Adrenal gland (tissue), 12 donors: Measurements from ENCODE around the gene LCMT1. TPM values are rescaled to one million over a fixed set of nuclear protein-coding genes. Genes with fewer than 3 reads are reported as not detected.

Experiments used
- DNase-seq, 7 donors: peaks; one replicate each; pipeline ENCODE4 v3.0.0-alpha.2; 2019 to 2020
- H3K27ac ChIP-seq, 5 donors: fragments of 200-600 bp; sonication (generic) in 4 of 5; 1 replicate in 3 of 5; 2 replicates in 2 of 5; pipeline versions ENCODE4 v1.5.1 to v1.8.0; 2016 to 2020; ENCODE audit warnings: mild to moderate bottlenecking in 1 of 5
- H3K27me3 ChIP-seq: fragments of 200-600 bp; 2 replicates; pipeline ENCODE4 v1.8.0; 2021
- H3K36me3 ChIP-seq, 2 donors: fragments of 200-600 bp; replicated peaks in 1 of 2; 1 replicate in 1 of 2; 2 replicates in 1 of 2; pipeline versions ENCODE4 v1.5.1 to v1.8.0; 2018 to 2022
- H3K4me1 ChIP-seq, 2 donors: fragments of 200-600 bp; replicated peaks in 1 of 2; 1 replicate in 1 of 2; 2 replicates in 1 of 2; pipeline versions ENCODE4 v1.5.1 to v1.8.0; 2018 to 2021
- H3K4me3 ChIP-seq, 4 donors: fragments of 200-600 bp; sonication (generic) in 3 of 4; one replicate each; pipeline ENCODE4 v1.5.1; 2016 to 2018
- H3K9me3 ChIP-seq, 3 donors: fragments of 200-600 bp; sonication (generic) in 1 of 3; replicated peaks in 1 of 3; 1 replicate in 2 of 3; 2 replicates in 1 of 3; pipeline versions ENCODE4 v1.5.1 to v1.8.0; 2016 to 2021
- POLR2A ChIP-seq, 2 donors: fragments of 450-650 bp; IDR thresholded peaks; one replicate each; pipeline ENCODE4 v1.6.1; 2017; ENCODE audit warnings: antibody characterized with exemption in 2 of 2, mild to moderate bottlenecking in 2 of 2, moderate library complexity in 1 of 2
- WGBS, 4 donors: extraction: QIAGEN DNeasy Blood & Tissue Kit in 2 of 4; methylation state at CpG; one replicate each; pipeline versions ENCODE4 v1.1.5 to v1.1.7; 2013 to 2017; 5-methylcytosine and 5-hydroxymethylcytosine counted together
- intact Hi-C, 2 donors: fragments of 100-400 bp; cut with DNase I; formaldehyde crosslinking; loops; one replicate each; pipeline versions ENCODE4 v1.14.1 to v1.15.0; 2022 to 2023
- polyA plus RNA-seq, 3 donors: library from polyadenylated mRNA; stranded (reverse); fragments of 200-250 nt in 2 of 3; fragments of 350-450 nt in 1 of 3; fragmentation: Illumina TruSeq in 1 of 3; extraction: RNeasy Lipid Tissue Mini Kit (QIAGEN cat#74804) in 1 of 3; gene quantifications; one replicate each; pipeline ENCODE4 v1.2.3, GENCODE V29; 2013 to 2014
- total RNA-seq, 9 donors: library from RNA; depleted of rRNA in 4 of 9; stranded (reverse); fragments of >200 nt in 4 of 9; fragments of 120-200 nt in 1 of 9; fragmentation: NEBNext Ultra II Directional in 1 of 9; extraction: Animal tissue kit (Norgen Biotek cat#: 25700) in 1 of 9; gene quantifications; one replicate each; pipeline versions ENCODE4 v1.1.0 to v1.2.4, GENCODE V29; 2013 to 2023
- TF ChIP-seq, protein P1 (sequence below), 6 experiments: fragments of 450-650 bp in 4 of 6; fragments of 200-600 bp in 2 of 6; sonication (generic) in 1 of 6; IDR thresholded peaks; 1 replicate in 5 of 6; 2 replicates in 1 of 6; pipeline versions ENCODE4 v1.5.1 to v1.8.0; 2016 to 2021; ENCODE audit warnings: antibody characterized with exemption in 6 of 6, mild to moderate bottlenecking in 2 of 6, moderate library complexity in 1 of 6
- donor health status: healthy with polysubstance abuse.
- donor health status: Bipolar disorder and iron deficiency.
- donor health status: DM: yes; HTN: yes; CAD: no.
- donor health status: DM: no; HTN: no; CAD: no.
- donor health status: DM: no; HTN: no; CAD: no.
- donor health status: DM: yes; HTN: yes; CAD: no.

Gene LCMT1
- total and polyA plus RNA-seq, 12 donors: 28.1 to 60.3 (median 43.5) TPM

DNA sequence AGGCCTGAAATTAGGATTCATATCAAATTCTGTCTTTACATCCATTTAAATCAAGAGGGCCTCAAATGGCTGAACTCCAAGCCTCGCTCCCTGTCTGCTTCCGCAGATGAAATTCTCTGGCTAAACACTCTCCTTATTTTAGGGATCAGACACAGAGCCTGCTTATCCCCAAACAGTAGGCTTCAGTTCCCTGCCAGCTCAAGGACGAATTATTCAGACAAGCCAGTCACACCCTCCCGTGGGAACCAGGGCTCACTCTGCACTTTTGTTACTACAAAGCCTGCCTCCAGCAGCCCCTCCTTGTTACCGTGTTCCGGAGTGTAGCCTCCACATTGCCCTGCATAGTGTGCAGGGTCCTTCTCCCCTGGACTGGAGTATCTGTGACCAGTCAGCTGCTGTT lies 46.6 kb upstream of the LCMT1 start:
- Histone ChIP-seq H3K9me3 (no peaks in the 10 kb centered on the region), H3K27me3 (no peaks in the 10 kb centered on the region), H3K27ac (peak overlapping the region in 4 of 5 donors; percentile 68 to 91 (median 78)), H3K4me3 (no peak overlapping the region), H3K4me1 (peaks cover 8 to 30% of the 10 kb centered on the region in 2 donors), H3K36me3 (no peaks in the 10 kb centered on the region)
- 38 to 50% (median 45%) methylated on average over 5 to 6 of the region's 6 CpGs for WGBS, 4 donors
- TF ChIP-seq POLR2A (IDR thresholded peaks at IDR 0.05): no peak
- TF ChIP-seq, protein P1, sequence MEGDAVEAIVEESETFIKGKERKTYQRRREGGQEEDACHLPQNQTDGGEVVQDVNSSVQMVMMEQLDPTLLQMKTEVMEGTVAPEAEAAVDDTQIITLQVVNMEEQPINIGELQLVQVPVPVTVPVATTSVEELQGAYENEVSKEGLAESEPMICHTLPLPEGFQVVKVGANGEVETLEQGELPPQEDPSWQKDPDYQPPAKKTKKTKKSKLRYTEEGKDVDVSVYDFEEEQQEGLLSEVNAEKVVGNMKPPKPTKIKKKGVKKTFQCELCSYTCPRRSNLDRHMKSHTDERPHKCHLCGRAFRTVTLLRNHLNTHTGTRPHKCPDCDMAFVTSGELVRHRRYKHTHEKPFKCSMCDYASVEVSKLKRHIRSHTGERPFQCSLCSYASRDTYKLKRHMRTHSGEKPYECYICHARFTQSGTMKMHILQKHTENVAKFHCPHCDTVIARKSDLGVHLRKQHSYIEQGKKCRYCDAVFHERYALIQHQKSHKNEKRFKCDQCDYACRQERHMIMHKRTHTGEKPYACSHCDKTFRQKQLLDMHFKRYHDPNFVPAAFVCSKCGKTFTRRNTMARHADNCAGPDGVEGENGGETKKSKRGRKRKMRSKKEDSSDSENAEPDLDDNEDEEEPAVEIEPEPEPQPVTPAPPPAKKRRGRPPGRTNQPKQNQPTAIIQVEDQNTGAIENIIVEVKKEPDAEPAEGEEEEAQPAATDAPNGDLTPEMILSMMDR (IDR thresholded peaks at IDR 0.05): no peak
- peak; percentile 59 to 87 (median 80) for DNase-seq
- intact Hi-C loops: loop anchor here in 1 of 2 donors (5.0 kb wide), 1 partner anchor 42 kb away; no protein-coding TSS in a partner anchor

DNA sequence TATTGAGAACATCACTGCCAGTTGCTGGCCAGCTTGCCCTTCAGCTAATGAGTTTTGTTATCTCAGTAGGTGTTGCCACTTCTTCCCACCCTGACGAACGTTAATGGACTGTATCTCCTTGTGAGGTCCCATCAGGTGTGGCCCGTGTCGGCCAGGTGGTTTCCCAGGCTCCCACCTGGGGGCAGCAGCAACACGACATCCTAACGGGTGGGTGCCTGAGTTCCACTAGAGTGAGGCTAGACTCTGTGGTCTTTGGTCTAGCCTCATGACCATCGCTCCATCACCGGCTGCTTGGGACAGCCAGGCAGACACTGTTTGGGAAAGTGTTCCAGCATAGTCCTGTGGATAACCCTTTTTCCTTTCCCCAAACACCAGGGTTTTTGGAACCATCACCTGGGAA lies 45.6 kb upstream of the LCMT1 start:
- no peak for TF ChIP-seq POLR2A (IDR thresholded peaks at IDR 0.05)
- TF ChIP-seq, protein P1 (IDR thresholded peaks at IDR 0.05): no peak
- H3K27ac ChIP-seq: peak overlapping the region in 3 of 5 donors; percentile 91 to 96 (median 94)
- 86 to 92% (median 91%) methylated on average over 5 to 8 of the region's 8 CpGs for WGBS, 4 donors
- no peaks in the 10 kb centered on the region for H3K9me3 ChIP-seq
- intact Hi-C loops: no loop called here
- H3K36me3 ChIP-seq: no peaks in the 10 kb centered on the region
- H3K4me3 ChIP-seq: no peak overlapping the region
- H3K27me3 ChIP-seq: no peaks in the 10 kb centered on the region
- no peak for DNase-seq
- H3K4me1 ChIP-seq: peaks cover 8 to 30% of the 10 kb centered on the region in 2 donors

DNA sequence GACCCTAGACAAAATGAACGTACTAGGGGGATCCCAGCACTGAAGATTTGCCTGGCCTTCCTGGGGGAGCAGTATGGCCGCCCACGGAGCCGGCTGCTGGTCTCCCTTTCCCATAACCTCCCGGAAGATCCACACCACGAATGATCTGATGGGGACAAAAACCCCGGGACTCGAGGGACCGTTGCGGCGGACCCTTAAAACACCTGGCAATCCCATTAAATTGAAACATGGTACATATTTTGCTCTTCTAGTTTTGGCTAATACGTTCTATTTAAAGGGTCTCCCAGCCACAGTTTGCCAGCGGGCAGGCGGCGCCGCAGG lies 45.2 kb upstream of the LCMT1 start:
- H3K27ac ChIP-seq: peak overlapping the region; percentile 19 to 96 (median 92)

DNA sequence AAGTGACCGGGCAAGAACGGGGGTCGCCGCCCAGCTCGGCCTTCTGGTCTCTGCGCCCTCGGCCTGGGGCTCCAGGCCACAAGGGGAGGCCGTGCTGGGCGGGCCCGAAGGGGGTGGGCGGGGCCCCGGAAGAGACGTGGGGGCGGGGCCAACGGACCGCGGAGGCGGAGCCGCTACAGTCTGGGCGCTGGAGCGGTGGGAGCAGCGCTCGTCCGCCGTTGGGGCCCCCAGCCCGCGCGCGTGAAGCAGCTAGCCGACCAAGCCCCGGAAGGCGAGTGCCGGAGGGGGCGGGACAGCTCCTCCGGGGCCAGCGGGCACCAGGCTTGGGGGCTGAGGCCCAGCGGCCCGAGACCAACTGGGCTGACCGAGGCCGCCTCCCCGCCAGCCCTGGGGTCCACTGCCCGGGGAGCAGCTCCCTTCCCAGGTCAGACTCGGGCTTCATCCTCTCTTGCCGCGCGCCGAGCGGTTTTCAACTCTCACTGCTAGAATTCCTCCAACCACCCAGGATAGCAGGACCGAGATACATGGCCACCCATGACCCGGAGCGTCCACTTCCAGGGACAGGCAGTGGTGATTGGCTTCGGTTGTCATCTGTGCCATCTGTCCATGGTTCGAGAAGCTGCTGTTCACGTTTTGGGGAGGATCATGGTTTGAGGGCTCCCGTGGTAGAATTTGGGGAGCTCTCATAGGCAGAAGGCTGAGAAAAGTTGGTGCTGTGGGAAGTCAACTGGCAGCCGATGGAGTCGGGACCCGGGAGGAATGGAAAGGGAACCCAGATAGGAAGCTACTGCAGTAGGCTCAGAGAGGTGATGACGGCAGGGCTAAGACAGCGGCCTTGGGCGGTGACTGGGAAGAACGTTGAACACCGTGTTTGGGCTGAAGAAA lies 44.6 kb upstream of the LCMT1 start:
- TF ChIP-seq POLR2A (IDR thresholded peaks at IDR 0.05): peak; percentile 71 to 87
- TF ChIP-seq, protein P1 (IDR thresholded peaks at IDR 0.05): no peak
- 1% methylated on average over 11 to 63 of the region's 63 CpGs for WGBS, 4 donors
- intact Hi-C loops: no loop called here

More for the DNA sequence above, 45.2 kb upstream of the LCMT1 start:
- H3K9me3 ChIP-seq: no peaks in the 10 kb centered on the region
- H3K4me1 ChIP-seq: peaks cover 8 to 30% of the 10 kb centered on the region in 2 donors
- intact Hi-C loops: no loop called here
- H3K27me3 ChIP-seq: no peaks in the 10 kb centered on the region
- 38 to 70% (median 52%) methylated on average over 11 to 16 of the region's 16 CpGs for WGBS, 4 donors
- no peaks in the 10 kb centered on the region for H3K36me3 ChIP-seq
- TF ChIP-seq, protein P1 (IDR thresholded peaks at IDR 0.05): no peak
- TF ChIP-seq POLR2A (IDR thresholded peaks at IDR 0.05): no peak
- H3K4me3 ChIP-seq: peak overlapping the region in 2 of 4 donors; percentile 76 to 93
- no peak for DNase-seq

More for the DNA sequence above, 44.6 kb upstream of the LCMT1 start:
- Histone ChIP-seq H3K27ac (peak overlapping the region; percentile 19 to 96 (median 92)), H3K4me1 (peaks cover 8 to 30% of the 10 kb centered on the region in 2 donors), H3K36me3 (no peaks in the 10 kb centered on the region), H3K9me3 (no peaks in the 10 kb centered on the region), H3K27me3 (no peaks in the 10 kb centered on the region), H3K4me3 (peak overlapping the region; percentile 2 to 93 (median 59))
- peak; percentile 73 to 91 (median 83) for DNase-seq
